ENCODE measurements around the gene C12orf76.
A peak's percentile ranks its signal among the peaks of the same experiment; 100 is the strongest.

The C12orf76 gene

DNA sequence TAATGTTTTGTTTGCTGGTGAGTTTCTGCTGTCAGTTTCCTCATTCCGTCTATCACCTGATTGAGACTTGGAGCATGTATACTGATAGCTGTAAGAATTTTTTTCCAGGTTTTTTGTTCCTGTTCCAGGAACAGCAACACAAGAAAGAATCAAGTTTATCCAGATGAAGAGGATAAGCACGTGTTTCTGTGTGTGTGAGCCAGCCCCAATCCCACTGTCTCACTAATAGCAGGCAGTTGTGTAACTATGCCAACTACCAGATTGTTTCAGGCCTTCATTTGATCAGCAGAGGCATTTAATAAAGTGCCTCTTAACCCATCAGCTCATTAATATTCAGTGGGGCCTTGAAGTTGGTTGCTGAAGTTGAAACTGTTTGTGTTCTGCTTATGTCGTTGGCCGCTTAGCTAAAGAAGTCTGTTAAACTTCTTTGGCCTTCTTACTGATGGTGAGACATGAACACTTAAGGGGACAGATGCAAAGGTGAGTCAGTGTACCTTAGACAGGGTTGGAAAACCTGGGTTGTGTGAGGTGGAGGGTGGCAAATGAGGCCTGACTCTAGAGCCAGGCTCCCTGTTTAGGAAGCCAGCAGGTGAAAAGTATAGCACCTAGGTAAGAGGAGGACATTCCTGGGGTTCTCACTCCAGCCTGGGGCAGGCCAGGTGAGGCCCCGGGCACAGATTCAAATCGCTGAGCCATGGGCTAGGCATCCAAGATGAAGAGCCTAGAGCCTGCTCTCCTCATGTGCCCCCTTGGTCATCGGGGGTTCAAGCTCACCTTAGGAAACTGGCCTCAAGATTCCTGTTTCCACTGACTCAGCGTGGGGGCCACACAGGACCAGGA is 45.4 kb downstream of the C12orf76 start:
- Histone ChIP-seq H2AFZ (ENCODE audit: low read depth, low read length) (no peak overlapping the region), H3K4me3 (ENCODE audit: low read length) (0 out of 2 replicates have a peak overlapping the region, but pooled peaks have one; percentile 14), H3K9ac (ENCODE audit: low read length) (no peak overlapping the region), H4K20me1 (ENCODE audit: insufficient read depth, low read length) (peaks cover 39% of the 10 kb centered on the region), H3K4me1 (ENCODE audit: low read length) (peaks cover 56% of the 10 kb centered on the region), H3K36me3 (replicated peaks; ENCODE audit: low read depth, low read length) (peaks cover 61% of the 10 kb centered on the region), H3K9me3 (ENCODE audit: insufficient read depth, low read length) (peaks cover 6% of the 10 kb centered on the region; the same call in 1 of the 2 replicates), H3K27ac (ENCODE audit: low read length) (peak overlapping the region; percentile 38), H3K27me3 (ENCODE audit: low read depth, low read length) (no peaks in the 10 kb centered on the region), H3K79me2 (ENCODE audit: low read length) (peaks cover 98% of the 10 kb centered on the region), H3K4me2 (ENCODE audit: low read length) (peak overlapping the region; percentile 13)
- TF ChIP-seq EZH2phosphoT487 (IDR thresholded peaks at IDR 0.05; ENCODE audit: low read depth) = no peak
- TF ChIP-seq, protein P1, sequence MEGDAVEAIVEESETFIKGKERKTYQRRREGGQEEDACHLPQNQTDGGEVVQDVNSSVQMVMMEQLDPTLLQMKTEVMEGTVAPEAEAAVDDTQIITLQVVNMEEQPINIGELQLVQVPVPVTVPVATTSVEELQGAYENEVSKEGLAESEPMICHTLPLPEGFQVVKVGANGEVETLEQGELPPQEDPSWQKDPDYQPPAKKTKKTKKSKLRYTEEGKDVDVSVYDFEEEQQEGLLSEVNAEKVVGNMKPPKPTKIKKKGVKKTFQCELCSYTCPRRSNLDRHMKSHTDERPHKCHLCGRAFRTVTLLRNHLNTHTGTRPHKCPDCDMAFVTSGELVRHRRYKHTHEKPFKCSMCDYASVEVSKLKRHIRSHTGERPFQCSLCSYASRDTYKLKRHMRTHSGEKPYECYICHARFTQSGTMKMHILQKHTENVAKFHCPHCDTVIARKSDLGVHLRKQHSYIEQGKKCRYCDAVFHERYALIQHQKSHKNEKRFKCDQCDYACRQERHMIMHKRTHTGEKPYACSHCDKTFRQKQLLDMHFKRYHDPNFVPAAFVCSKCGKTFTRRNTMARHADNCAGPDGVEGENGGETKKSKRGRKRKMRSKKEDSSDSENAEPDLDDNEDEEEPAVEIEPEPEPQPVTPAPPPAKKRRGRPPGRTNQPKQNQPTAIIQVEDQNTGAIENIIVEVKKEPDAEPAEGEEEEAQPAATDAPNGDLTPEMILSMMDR (IDR thresholded peaks at IDR 0.05; ENCODE audit: low read depth, low read length) = no peak

DNA sequence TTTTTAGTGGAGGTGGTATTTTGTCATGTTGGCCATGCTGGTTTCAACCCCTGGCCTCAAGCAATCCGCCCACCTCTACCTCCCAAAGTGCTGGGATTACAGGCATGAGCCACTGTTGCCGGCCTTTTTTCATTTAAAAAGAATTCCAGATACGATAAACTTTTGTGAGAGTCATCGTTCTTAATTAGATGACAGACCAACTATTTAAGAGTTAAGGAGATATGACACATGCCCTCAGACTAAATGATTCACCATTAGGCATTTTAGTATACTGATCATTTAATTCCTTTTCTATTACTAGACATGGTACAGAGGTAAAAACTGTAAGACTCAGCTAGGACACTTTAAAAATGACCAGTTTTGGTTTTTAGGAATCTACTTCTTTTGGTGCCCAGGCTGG is 46.7 kb downstream of the C12orf76 start:
- Histone ChIP-seq H3K9me3 (ENCODE audit: insufficient read depth, low read length) (0 out of 2 replicates have a peak, but pooled peaks cover 3% of the 10 kb centered on the region), H2AFZ (ENCODE audit: low read depth, low read length) (no peak overlapping the region), H3K4me1 (ENCODE audit: low read length) (peaks cover 64% of the 10 kb centered on the region), H3K27me3 (ENCODE audit: low read depth, low read length) (no peaks in the 10 kb centered on the region), H3K79me2 (ENCODE audit: low read length) (peaks cover 92% of the 10 kb centered on the region), H3K4me2 (ENCODE audit: low read length) (peak overlapping the region; percentile 78), H3K27ac (ENCODE audit: low read length) (no peak overlapping the region), H3K4me3 (ENCODE audit: low read length) (peak overlapping the region; percentile 99; the same call in 1 of the 2 replicates), H4K20me1 (ENCODE audit: insufficient read depth, low read length) (peaks cover 39% of the 10 kb centered on the region), H3K36me3 (replicated peaks; ENCODE audit: low read depth, low read length) (peaks cover 51% of the 10 kb centered on the region), H3K9ac (ENCODE audit: low read length) (no peak overlapping the region)
- no peak for TF ChIP-seq EZH2phosphoT487 (IDR thresholded peaks at IDR 0.05; ENCODE audit: low read depth)
- TF ChIP-seq, protein P1 (IDR thresholded peaks at IDR 0.05; ENCODE audit: low read depth, low read length) = no peak

DNA sequence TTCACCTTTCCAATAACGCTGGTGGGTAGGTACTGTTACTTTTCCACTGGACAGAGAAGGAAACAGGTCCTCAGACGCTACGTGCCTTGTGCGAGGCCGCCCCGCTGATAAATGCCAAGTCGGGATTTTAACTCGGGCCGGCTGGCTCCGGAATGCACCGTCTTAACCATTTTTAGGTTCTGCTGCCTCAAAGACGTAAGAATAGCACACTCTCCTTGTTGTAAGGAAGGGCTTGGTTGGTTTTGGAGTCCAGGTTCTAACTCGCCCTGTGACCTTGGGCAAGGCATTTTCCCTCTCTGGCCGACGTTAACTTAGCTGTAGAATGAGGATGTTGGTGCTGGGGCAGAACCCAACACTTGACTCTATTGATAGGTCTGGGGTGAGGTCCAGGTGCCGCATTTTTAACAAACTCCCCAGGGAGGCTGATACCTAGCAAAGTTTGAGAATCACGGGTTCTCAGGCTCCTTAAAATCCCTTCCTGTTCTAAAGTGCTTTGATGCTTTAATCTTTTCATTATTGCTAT is 48.3 kb downstream of the C12orf76 start:
- Histone ChIP-seq H3K4me1 (ENCODE audit: low read length) (peaks cover 61% of the 10 kb centered on the region), H3K4me2 (ENCODE audit: low read length) (peak overlapping the region; percentile 78), H3K27ac (ENCODE audit: low read length) (peak overlapping the region; percentile 87), H3K79me2 (ENCODE audit: low read length) (peaks cover 87% of the 10 kb centered on the region), H3K4me3 (ENCODE audit: low read length) (peak overlapping the region; percentile 99), H3K36me3 (replicated peaks; ENCODE audit: low read depth, low read length) (peaks cover 39% of the 10 kb centered on the region), H4K20me1 (ENCODE audit: insufficient read depth, low read length) (peaks cover 29% of the 10 kb centered on the region), H3K9ac (ENCODE audit: low read length) (peak overlapping the region; percentile 97), H3K9me3 (ENCODE audit: insufficient read depth, low read length) (no peaks in the 10 kb centered on the region), H3K27me3 (ENCODE audit: low read depth, low read length) (no peaks in the 10 kb centered on the region), H2AFZ (ENCODE audit: low read depth, low read length) (no peak overlapping the region)
- TF ChIP-seq, protein P1 (IDR thresholded peaks at IDR 0.05; ENCODE audit: low read depth, low read length) = no peak
- TF ChIP-seq EZH2phosphoT487 (IDR thresholded peaks at IDR 0.05; ENCODE audit: low read depth) = no peak

DNA sequence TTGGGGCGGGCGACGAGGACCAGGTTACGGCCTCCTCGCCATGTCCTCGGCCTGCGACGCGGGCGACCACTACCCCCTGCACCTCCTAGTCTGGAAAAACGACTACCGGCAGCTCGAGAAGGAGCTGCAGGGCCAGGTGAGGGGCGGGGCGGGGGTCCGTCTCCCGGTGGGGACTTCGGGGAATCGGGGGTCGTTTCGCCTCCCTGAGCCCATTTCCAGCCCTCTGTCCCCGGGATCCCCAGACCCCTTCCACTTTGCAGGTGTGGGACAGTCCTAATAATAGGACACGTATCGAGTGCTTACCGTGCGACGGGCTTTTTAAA is 48.7 kb downstream of the C12orf76 start:
- peak overlapping the region; percentile 87 for H3K27ac ChIP-seq (ENCODE audit: low read length)
- H3K27me3 ChIP-seq (ENCODE audit: low read depth, low read length) = no peaks in the 10 kb centered on the region
- H2AFZ ChIP-seq (ENCODE audit: low read depth, low read length) = no peak overlapping the region
- H4K20me1 ChIP-seq (ENCODE audit: insufficient read depth, low read length) = peaks cover 28% of the 10 kb centered on the region
- peak overlapping the region; percentile 78 for H3K4me2 ChIP-seq (ENCODE audit: low read length)
- H3K4me1 ChIP-seq (ENCODE audit: low read length) = peaks cover 56% of the 10 kb centered on the region
- H3K9ac ChIP-seq (ENCODE audit: low read length) = peak overlapping the region; percentile 97
- no peak for TF ChIP-seq EZH2phosphoT487 (IDR thresholded peaks at IDR 0.05; ENCODE audit: low read depth)
- TF ChIP-seq, protein P1 (IDR thresholded peaks at IDR 0.05; ENCODE audit: low read depth, low read length) = no peak
- H3K4me3 ChIP-seq (ENCODE audit: low read length) = peak overlapping the region; percentile 99
- H3K36me3 ChIP-seq (replicated peaks; ENCODE audit: low read depth, low read length) = peaks cover 40% of the 10 kb centered on the region
- no peaks in the 10 kb centered on the region for H3K9me3 ChIP-seq (ENCODE audit: insufficient read depth, low read length)
- peaks cover 87% of the 10 kb centered on the region for H3K79me2 ChIP-seq (ENCODE audit: low read length)
